ENCODE results near the gene DNAJB5.
A peak's percentile ranks its signal among the peaks of the same experiment; 100 is the strongest.

DNAJB5 gene

GRCh38 chr9:34985311-34985899 lies 4.1 kb upstream of the DNAJB5 start:
- Histone ChIP-seq H3K27me3 (ENCODE audit: insufficient read depth, low read length) (no peaks in the 10 kb centered on the region), H3K36me3 (ENCODE audit: insufficient read depth, low read length) (no peaks in the 10 kb centered on the region), H3K27ac (ENCODE audit: low read depth, low read length) (no peak overlapping the region), H3K9me3 (ENCODE audit: insufficient read depth, low read depth, low read length) (no peaks in the 10 kb centered on the region), H3K4me3 (ENCODE audit: low read length) (no peak overlapping the region), H3K4me1 (ENCODE audit: insufficient read depth, low read length) (no peaks in the 10 kb centered on the region), H3K9ac (ENCODE audit: low read depth, low read length) (no peak overlapping the region)
- WGBS, result 31% methylated on average over 7 of the region's 7 CpGs

GRCh38 chr9:34986540-34987047 lies 3.0 kb upstream of the DNAJB5 start:
- Histone ChIP-seq H3K27ac (ENCODE audit: low read depth, low read length) (no peak overlapping the region), H3K4me3 (ENCODE audit: low read length) (no peak overlapping the region), H3K4me1 (ENCODE audit: insufficient read depth, low read length) (peaks cover 6% of the 10 kb centered on the region; the same call in 1 of the 2 replicates), H3K9me3 (ENCODE audit: insufficient read depth, low read depth, low read length) (no peaks in the 10 kb centered on the region), H3K27me3 (ENCODE audit: insufficient read depth, low read length) (no peaks in the 10 kb centered on the region), H3K9ac (ENCODE audit: low read depth, low read length) (no peak overlapping the region), H3K36me3 (ENCODE audit: insufficient read depth, low read length) (no peaks in the 10 kb centered on the region)
- 72% methylated on average over 8 of the region's 9 CpGs for WGBS

- Histone ChIP-seq H3K9ac (ENCODE audit: low read depth, low read length) (no peak overlapping the region), H3K27me3 (ENCODE audit: insufficient read depth, low read length) (no peaks in the 10 kb centered on the region), H3K36me3 (ENCODE audit: insufficient read depth, low read length) (no peaks in the 10 kb centered on the region), H3K4me1 (ENCODE audit: insufficient read depth, low read length) (peaks cover 13% of the 10 kb centered on the region), H3K4me3 (ENCODE audit: low read length) (no peak overlapping the region), H3K27ac (ENCODE audit: low read depth, low read length) (no peak overlapping the region), H3K9me3 (ENCODE audit: insufficient read depth, low read depth, low read length) (no peaks in the 10 kb centered on the region)
- 84% methylated on average over 7 of the region's 7 CpGs for WGBS
Measured at GRCh38 chr9:34987160-34987901, 2.2 kb upstream of the DNAJB5 start.

- peaks cover 24% of the 10 kb centered on the region for H3K4me1 ChIP-seq (ENCODE audit: insufficient read depth, low read length)
- peak overlapping the region; percentile 84 for H3K4me3 ChIP-seq (ENCODE audit: low read length)
- H3K9me3 ChIP-seq (ENCODE audit: insufficient read depth, low read depth, low read length), result no peaks in the 10 kb centered on the region
- H3K27me3 ChIP-seq (ENCODE audit: insufficient read depth, low read length), result no peaks in the 10 kb centered on the region
- 10% methylated on average over 23 of the region's 25 CpGs for WGBS
- peak overlapping the region; percentile 90 for H3K27ac ChIP-seq (ENCODE audit: low read depth, low read length)
- H3K9ac ChIP-seq (ENCODE audit: low read depth, low read length), result peak overlapping the region; percentile 62
- H3K36me3 ChIP-seq (ENCODE audit: insufficient read depth, low read length), result peaks cover 6% of the 10 kb centered on the region; the same call in 1 of the 2 replicates
Measured at GRCh38 chr9:34988218-34989002, 1.1 kb upstream of the DNAJB5 start.

GRCh38 chr9:34989946-34990635 lies 546 bp downstream of the DNAJB5 start:
- under 1% methylated on average over 37 of the region's 39 CpGs for WGBS
- H3K27me3 ChIP-seq (ENCODE audit: insufficient read depth, low read length), result no peaks in the 10 kb centered on the region
- H3K36me3 ChIP-seq (ENCODE audit: insufficient read depth, low read length), result peaks cover 12% of the 10 kb centered on the region
- peaks cover 38% of the 10 kb centered on the region for H3K4me1 ChIP-seq (ENCODE audit: insufficient read depth, low read length)
- peak overlapping the region; percentile 84 for H3K4me3 ChIP-seq (ENCODE audit: low read length)
- H3K9ac ChIP-seq (ENCODE audit: low read depth, low read length), result peak overlapping the region; percentile 86
- no peaks in the 10 kb centered on the region for H3K9me3 ChIP-seq (ENCODE audit: insufficient read depth, low read depth, low read length)
- peak overlapping the region; percentile 97 for H3K27ac ChIP-seq (ENCODE audit: low read depth, low read length)

- Histone ChIP-seq H3K27ac (ENCODE audit: low read depth, low read length) (peak overlapping the region; percentile 94), H3K4me3 (ENCODE audit: low read length) (peak overlapping the region; percentile 84), H3K9ac (ENCODE audit: low read depth, low read length) (peak overlapping the region; percentile 86), H3K27me3 (ENCODE audit: insufficient read depth, low read length) (no peaks in the 10 kb centered on the region), H3K9me3 (ENCODE audit: insufficient read depth, low read depth, low read length) (no peaks in the 10 kb centered on the region), H3K36me3 (ENCODE audit: insufficient read depth, low read length) (peaks cover 22% of the 10 kb centered on the region), H3K4me1 (ENCODE audit: insufficient read depth, low read length) (peaks cover 40% of the 10 kb centered on the region)
- 16% methylated on average over 7 of the region's 7 CpGs for WGBS
Measured at GRCh38 chr9:34990908-34991606, 1.5 kb downstream of the DNAJB5 start.

GRCh38 chr9:34991607-34992375 lies 2.2 kb downstream of the DNAJB5 start:
- H3K27me3 ChIP-seq (ENCODE audit: insufficient read depth, low read length), result no peaks in the 10 kb centered on the region
- 44% methylated on average over 9 of the region's 15 CpGs for WGBS
- H3K9me3 ChIP-seq (ENCODE audit: insufficient read depth, low read depth, low read length), result no peaks in the 10 kb centered on the region
- H3K4me3 ChIP-seq (ENCODE audit: low read length), result peak overlapping the region; percentile 84; the same call in 1 of the 2 replicates
- peak overlapping the region; percentile 86 for H3K9ac ChIP-seq (ENCODE audit: low read depth, low read length)
- peaks cover 40% of the 10 kb centered on the region for H3K4me1 ChIP-seq (ENCODE audit: insufficient read depth, low read length)
- H3K36me3 ChIP-seq (ENCODE audit: insufficient read depth, low read length), result peaks cover 29% of the 10 kb centered on the region
- peak overlapping the region; percentile 94 for H3K27ac ChIP-seq (ENCODE audit: low read depth, low read length)

GRCh38 chr9:34992376-34992951 lies 2.9 kb downstream of the DNAJB5 start:
- H3K9ac ChIP-seq (ENCODE audit: low read depth, low read length), result peak overlapping the region; percentile 66; the same call in 1 of the 2 replicates
- 70% methylated on average over 16 of the region's 16 CpGs for WGBS
- H3K4me1 ChIP-seq (ENCODE audit: insufficient read depth, low read length), result peaks cover 40% of the 10 kb centered on the region

GRCh38 chr9:34993502-34994259 lies 4.1 kb downstream of the DNAJB5 start:
- H3K27ac ChIP-seq (ENCODE audit: low read depth, low read length), result peak overlapping the region; percentile 94
- peak overlapping the region; percentile 48; the same call in 1 of the 2 replicates for H3K9ac ChIP-seq (ENCODE audit: low read depth, low read length)
- 33% methylated on average over 8 of the region's 10 CpGs for WGBS
- H3K4me3 ChIP-seq (ENCODE audit: low read length), result no peak overlapping the region
- no peaks in the 10 kb centered on the region for H3K9me3 ChIP-seq (ENCODE audit: insufficient read depth, low read depth, low read length)
- peaks cover 43% of the 10 kb centered on the region for H3K36me3 ChIP-seq (ENCODE audit: insufficient read depth, low read length)
- H3K4me1 ChIP-seq (ENCODE audit: insufficient read depth, low read length), result peaks cover 40% of the 10 kb centered on the region
- H3K27me3 ChIP-seq (ENCODE audit: insufficient read depth, low read length), result no peaks in the 10 kb centered on the region

More at GRCh38 chr9:34992376-34992951, 2.9 kb downstream of the DNAJB5 start:
- Histone ChIP-seq H3K27ac (ENCODE audit: low read depth, low read length) (peak overlapping the region; percentile 94), H3K4me3 (ENCODE audit: low read length) (peak overlapping the region; percentile 41; the same call in 1 of the 2 replicates), H3K9me3 (ENCODE audit: insufficient read depth, low read depth, low read length) (no peaks in the 10 kb centered on the region), H3K27me3 (ENCODE audit: insufficient read depth, low read length) (no peaks in the 10 kb centered on the region), H3K36me3 (ENCODE audit: insufficient read depth, low read length) (peaks cover 36% of the 10 kb centered on the region)

All from HUES64 (cell line).